GM12872 (cell line): ENCODE data around the gene ATG13.

Experiments
- CTCF ChIP-seq: IDR thresholded peaks from 3 replicates; pipeline ENCODE4 v1.5.1; 2011; ENCODE audit warnings: low read depth, mild to moderate bottlenecking, low read length, moderate library complexity; ENCODE audit not compliant: insufficient read depth

The ATG13 gene

GRCh38 chr11:46630237-46630636 is 12.9 kb downstream of the ATG13 start:
- TF ChIP-seq CTCF = no peak

GRCh38 chr11:46631676-46632075 is 14.3 kb downstream of the ATG13 start:
- no peak for TF ChIP-seq CTCF

- no peak for TF ChIP-seq CTCF
Observed at GRCh38 chr11:46632502-46632901, 15.1 kb downstream of the ATG13 start.

- no peak for TF ChIP-seq CTCF
Observed at GRCh38 chr11:46633291-46634217, 16.2 kb downstream of the ATG13 start.

GRCh38 chr11:46635557-46636139 is 18.3 kb downstream of the ATG13 start:
- TF ChIP-seq CTCF = no peak

- no peak for TF ChIP-seq CTCF
Observed at GRCh38 chr11:46637546-46637945, 20.2 kb downstream of the ATG13 start.

GRCh38 chr11:46639197-46639839 is 22.0 kb downstream of the ATG13 start:
- no peak for TF ChIP-seq CTCF
